Gastroesophageal sphincter (tissue), 4 donors: ENCODE measurements around the gene BRWD1. TPM values are rescaled to one million over a fixed set of nuclear protein-coding genes. Genes with fewer than 3 reads are reported as not detected.
"Not testable (repeated sequence)": the region's sequence is repeated elsewhere in the genome, so short reads cannot be mapped to it uniquely, and the experiment has no call there.

ENCODE experiments used
- ATAC-seq: fragments of 150-250 bp; one replicate; pipeline ENCODE4 v1.9.1; 2016; ENCODE audit warnings: mild to moderate bottlenecking, moderate library complexity
- H3K27ac ChIP-seq, 4 donors: fragments of 200-600 bp; sonication (generic) in 3 of 4; 1 replicate in 3 of 4; 2 replicates in 1 of 4; pipeline ENCODE4 v1.5.1; 2016 to 2019
- H3K27me3 ChIP-seq: fragments of 200-600 bp; sonication (generic); one replicate; pipeline ENCODE4 v1.5.1; 2019
- H3K36me3 ChIP-seq, 2 donors: fragments of 200-600 bp; sonication (generic); one replicate each; pipeline ENCODE4 v1.5.1; 2019; ENCODE audit warnings: control low read depth in 1 of 2
- H3K4me1 ChIP-seq, 3 donors: fragments of 200-600 bp; sonication (generic); 1 replicate in 2 of 3; 2 replicates in 1 of 3; pipeline ENCODE4 v1.5.1; 2016 to 2019; ENCODE audit warnings: control low read depth in 2 of 3
- H3K4me3 ChIP-seq, 2 donors: fragments of 200-600 bp; sonication (generic); one replicate each; pipeline ENCODE4 v1.5.1; 2019; ENCODE audit warnings: mild to moderate bottlenecking in 1 of 2, moderate library complexity in 1 of 2
- H3K9me3 ChIP-seq, 3 donors: fragments of 200-600 bp; sonication (generic); one replicate each; pipeline ENCODE4 v1.5.1; 2017 to 2019; ENCODE audit warnings: control low read depth in 2 of 3
- EP300 ChIP-seq: sonication (generic); formaldehyde crosslinking; IDR thresholded peaks from one replicate; pipeline ENCODE4 v1.6.1; 2017; ENCODE audit warnings: antibody characterized with exemption, mild to moderate bottlenecking
- POLR2A ChIP-seq, 2 donors: fragments of 450-650 bp; IDR thresholded peaks; one replicate each; pipeline ENCODE4 v1.6.1; 2017; ENCODE audit warnings: antibody characterized with exemption in 2 of 2, mild to moderate bottlenecking in 2 of 2, moderate library complexity in 1 of 2
- POLR2AphosphoS5 ChIP-seq: sonication (generic); formaldehyde crosslinking; IDR thresholded peaks from one replicate; pipeline ENCODE4 v1.6.1; 2017; ENCODE audit warnings: antibody characterized with exemption
- WGBS, 2 donors: methylation state at CpG; one replicate each; pipeline ENCODE4 v1.1.5; 2018; ENCODE audit warnings: low coverage in 1 of 2; 5-methylcytosine and 5-hydroxymethylcytosine counted together
- total RNA-seq, 4 donors: library from RNA; depleted of rRNA; stranded (reverse); fragments of >200 nt; gene quantifications; one replicate each; pipeline ENCODE4 v1.1.0, GENCODE V29; 2016
- TF ChIP-seq, protein P1 (sequence below), 4 experiments: fragments of 200-600 bp in 2 of 4; fragments of 450-650 bp in 2 of 4; sonication (generic) in 1 of 4; IDR thresholded peaks; one replicate each; pipeline ENCODE4 v1.5.1; 2017 to 2019; ENCODE audit warnings: antibody characterized with exemption in 4 of 4, mild to moderate bottlenecking in 2 of 4, moderate library complexity in 2 of 4

The BRWD1 gene
- total RNA-seq, 4 donors from 2014 or later = 60.0 to 132 (median 71.2) TPM

DNA sequence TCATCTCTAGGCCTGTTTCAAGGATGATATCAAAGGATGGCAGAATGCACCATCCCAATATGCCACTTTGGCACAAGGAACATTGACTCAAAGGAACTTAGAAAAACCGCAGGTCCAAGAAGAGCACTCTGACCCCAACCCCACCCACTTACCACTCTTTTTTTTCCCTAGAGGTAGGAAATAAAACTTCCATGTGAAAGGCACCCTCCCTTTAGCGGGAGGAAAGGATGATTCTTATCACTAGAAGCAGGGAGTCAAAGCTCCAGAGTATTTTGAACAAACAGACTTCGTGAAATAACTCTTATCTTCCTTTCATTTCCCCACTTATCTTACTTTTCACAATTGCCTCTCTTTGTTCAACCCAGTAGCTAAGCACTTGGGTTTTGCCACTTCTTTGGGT, 152.4 kb downstream of the BRWD1 start:
- no peak for TF ChIP-seq EP300
- no peak for TF ChIP-seq POLR2A (IDR thresholded peaks at IDR 0.05)
- TF ChIP-seq POLR2AphosphoS5 = no peak
- no peak overlapping the region for H3K4me3 ChIP-seq
- peaks cover 0 to 24% (median 0%) of the 10 kb centered on the region in 3 donors for H3K9me3 ChIP-seq
- no peak for ATAC-seq
- H3K27me3 ChIP-seq = peaks cover 5% of the 10 kb centered on the region
- 47 to 62% methylated on average over 3 of the region's 3 CpGs for WGBS, 2 donors
- no peaks in the 10 kb centered on the region for H3K4me1 ChIP-seq
- H3K27ac ChIP-seq = no peak overlapping the region
- no peaks in the 10 kb centered on the region for H3K36me3 ChIP-seq

DNA sequence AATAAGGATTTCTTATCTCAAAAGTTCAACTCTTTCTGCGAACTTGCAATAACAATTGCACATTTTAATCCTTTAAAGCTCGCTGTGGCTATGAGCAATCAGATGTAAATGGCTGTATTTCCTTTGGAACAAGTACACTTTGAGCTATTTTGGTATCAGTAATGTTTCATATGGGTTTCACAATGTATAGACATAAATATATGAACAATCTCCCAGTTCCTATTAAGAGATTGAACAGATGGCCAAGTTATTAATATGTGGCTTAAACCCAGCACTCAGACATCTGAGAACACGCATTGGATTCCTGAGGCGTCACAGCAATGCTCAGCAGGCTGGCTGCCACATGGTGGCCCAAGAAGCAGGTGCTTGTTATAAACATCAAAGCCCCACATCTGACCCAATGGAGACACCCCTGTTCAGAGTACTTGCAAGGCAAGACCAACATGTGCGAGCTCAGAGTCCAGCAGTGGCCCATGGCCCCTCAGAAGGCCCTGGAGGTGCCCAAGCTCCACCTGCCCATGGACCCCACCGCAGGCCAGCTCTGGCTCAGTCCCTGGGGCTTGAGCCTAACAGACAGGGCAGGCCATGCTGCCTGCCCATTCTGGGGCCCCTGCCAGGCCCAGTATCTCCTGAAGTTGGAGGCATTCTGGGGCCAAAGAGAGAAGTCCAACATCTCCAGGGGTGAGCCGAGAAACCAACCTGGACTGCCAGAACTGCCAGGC, 153.9 kb downstream of the BRWD1 start:
- no peak for TF ChIP-seq POLR2A (IDR thresholded peaks at IDR 0.05)
- Histone ChIP-seq H3K4me3 (no peak overlapping the region), H3K36me3 (no peaks in the 10 kb centered on the region), H3K27ac (no peak overlapping the region), H3K9me3 (peaks cover 0 to 18% (median 0%) of the 10 kb centered on the region in 3 donors), H3K27me3 (peaks cover 5% of the 10 kb centered on the region), H3K4me1 (no peaks in the 10 kb centered on the region)
- 30 to 49% methylated on average over 3 to 4 of the region's 7 CpGs for WGBS, 2 donors
- no peak for ATAC-seq

GRCh38 chr21:39157241-39157640, 156.2 kb downstream of the BRWD1 start:
- not testable (repeated sequence) for ATAC-seq
- WGBS, 2 donors = no CpG with 5 or more reads among the region's 34 CpGs

GRCh38 chr21:39156024-39156423, 157.4 kb downstream of the BRWD1 start:
- 73 to 87% methylated on average over 7 of the region's 7 CpGs for WGBS, 2 donors
- no peaks in the 10 kb centered on the region for H3K27me3 ChIP-seq
- no peaks in the 10 kb centered on the region for H3K4me1 ChIP-seq
- TF ChIP-seq, protein P1, sequence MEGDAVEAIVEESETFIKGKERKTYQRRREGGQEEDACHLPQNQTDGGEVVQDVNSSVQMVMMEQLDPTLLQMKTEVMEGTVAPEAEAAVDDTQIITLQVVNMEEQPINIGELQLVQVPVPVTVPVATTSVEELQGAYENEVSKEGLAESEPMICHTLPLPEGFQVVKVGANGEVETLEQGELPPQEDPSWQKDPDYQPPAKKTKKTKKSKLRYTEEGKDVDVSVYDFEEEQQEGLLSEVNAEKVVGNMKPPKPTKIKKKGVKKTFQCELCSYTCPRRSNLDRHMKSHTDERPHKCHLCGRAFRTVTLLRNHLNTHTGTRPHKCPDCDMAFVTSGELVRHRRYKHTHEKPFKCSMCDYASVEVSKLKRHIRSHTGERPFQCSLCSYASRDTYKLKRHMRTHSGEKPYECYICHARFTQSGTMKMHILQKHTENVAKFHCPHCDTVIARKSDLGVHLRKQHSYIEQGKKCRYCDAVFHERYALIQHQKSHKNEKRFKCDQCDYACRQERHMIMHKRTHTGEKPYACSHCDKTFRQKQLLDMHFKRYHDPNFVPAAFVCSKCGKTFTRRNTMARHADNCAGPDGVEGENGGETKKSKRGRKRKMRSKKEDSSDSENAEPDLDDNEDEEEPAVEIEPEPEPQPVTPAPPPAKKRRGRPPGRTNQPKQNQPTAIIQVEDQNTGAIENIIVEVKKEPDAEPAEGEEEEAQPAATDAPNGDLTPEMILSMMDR (IDR thresholded peaks at IDR 0.05) = no peak
- TF ChIP-seq POLR2AphosphoS5 = no peak
- no peak for TF ChIP-seq POLR2A (IDR thresholded peaks at IDR 0.05)
- no peak for TF ChIP-seq EP300
- no peak for ATAC-seq
- no peaks in the 10 kb centered on the region for H3K9me3 ChIP-seq
- H3K4me3 ChIP-seq = no peak overlapping the region
- H3K27ac ChIP-seq = no peak overlapping the region
- H3K36me3 ChIP-seq = no peaks in the 10 kb centered on the region

More at GRCh38 chr21:39157241-39157640, 156.2 kb downstream of the BRWD1 start:
- H3K9me3 ChIP-seq, H3K36me3 ChIP-seq, H3K4me1 ChIP-seq, H3K27me3 ChIP-seq, H3K27ac ChIP-seq, H3K4me3 ChIP-seq: not testable (repeated sequence)

- Histone ChIP-seq H3K4me3 (no peak overlapping the region), H3K36me3 (no peaks in the 10 kb centered on the region), H3K27ac (no peak overlapping the region), H3K4me1 (no peaks in the 10 kb centered on the region), H3K27me3 (no peaks in the 10 kb centered on the region), H3K9me3 (no peaks in the 10 kb centered on the region)
- TF ChIP-seq, protein P1 (IDR thresholded peaks at IDR 0.05) = no peak
- no peak for TF ChIP-seq POLR2A (IDR thresholded peaks at IDR 0.05)
- TF ChIP-seq POLR2AphosphoS5 = no peak
- TF ChIP-seq EP300 = no peak
- ATAC-seq = no peak
- WGBS, 2 donors = 82 to 94% methylated on average over 2 of the region's 2 CpGs
Measured at GRCh38 chr21:39155578-39155977, 157.9 kb downstream of the BRWD1 start.

DNA sequence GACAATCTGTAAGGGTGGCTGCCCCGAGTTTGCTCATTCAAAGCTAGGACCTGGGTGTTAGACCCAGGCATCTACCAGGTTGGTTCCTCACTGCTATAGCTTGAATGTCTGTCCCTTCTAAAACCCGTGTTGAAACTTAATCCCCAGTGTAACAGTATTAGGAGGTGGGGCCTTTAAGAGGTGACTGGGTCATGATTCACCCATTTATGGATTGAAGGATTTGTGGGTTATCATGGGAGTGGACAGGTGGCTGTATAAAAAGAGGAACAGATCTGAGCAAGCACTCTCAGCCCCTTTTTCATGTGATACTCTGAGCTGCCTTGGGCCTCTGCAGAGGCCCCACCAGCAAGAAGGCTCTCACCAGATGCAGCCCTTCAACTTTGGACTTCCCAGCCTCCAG, 159.6 kb downstream of the BRWD1 start:
- WGBS, 2 donors = 83 to 94% methylated on average over 2 of the region's 2 CpGs
- no peaks in the 10 kb centered on the region for H3K27me3 ChIP-seq
- TF ChIP-seq EP300 (no peak), POLR2A (IDR thresholded peaks at IDR 0.05) (no peak), POLR2AphosphoS5 (no peak)
- TF ChIP-seq, protein P1 (IDR thresholded peaks at IDR 0.05) = no peak
- peaks cover 0 to 3% (median 0%) of the 10 kb centered on the region in 3 donors for H3K9me3 ChIP-seq
- ATAC-seq = no peak
- no peak overlapping the region for H3K27ac ChIP-seq
- no peaks in the 10 kb centered on the region for H3K36me3 ChIP-seq
- H3K4me1 ChIP-seq = no peaks in the 10 kb centered on the region
- H3K4me3 ChIP-seq = no peak overlapping the region
